ENCODE measurements around the gene JAGN1.

DNA sequence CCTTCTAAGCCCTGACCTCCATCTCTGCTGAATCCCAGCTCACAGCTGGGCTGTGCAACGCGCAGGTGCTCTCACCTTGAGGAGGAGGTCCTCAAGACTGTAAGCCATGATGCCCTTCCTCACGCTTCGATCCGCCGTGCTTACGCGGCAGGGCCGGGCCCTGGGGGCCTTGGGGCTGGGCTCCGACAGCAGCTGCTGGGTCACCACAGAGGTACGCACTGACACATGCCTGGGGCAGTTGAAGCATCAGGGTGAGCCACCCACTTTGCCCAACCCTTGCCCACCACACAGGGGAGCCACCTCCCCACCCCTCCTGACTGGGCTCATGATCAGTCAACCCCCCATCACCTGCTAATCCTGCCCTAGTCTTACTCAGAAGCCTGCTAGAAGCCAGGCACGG lies 13.4 kb upstream of the JAGN1 start:
- TF ChIP-seq, protein P1, sequence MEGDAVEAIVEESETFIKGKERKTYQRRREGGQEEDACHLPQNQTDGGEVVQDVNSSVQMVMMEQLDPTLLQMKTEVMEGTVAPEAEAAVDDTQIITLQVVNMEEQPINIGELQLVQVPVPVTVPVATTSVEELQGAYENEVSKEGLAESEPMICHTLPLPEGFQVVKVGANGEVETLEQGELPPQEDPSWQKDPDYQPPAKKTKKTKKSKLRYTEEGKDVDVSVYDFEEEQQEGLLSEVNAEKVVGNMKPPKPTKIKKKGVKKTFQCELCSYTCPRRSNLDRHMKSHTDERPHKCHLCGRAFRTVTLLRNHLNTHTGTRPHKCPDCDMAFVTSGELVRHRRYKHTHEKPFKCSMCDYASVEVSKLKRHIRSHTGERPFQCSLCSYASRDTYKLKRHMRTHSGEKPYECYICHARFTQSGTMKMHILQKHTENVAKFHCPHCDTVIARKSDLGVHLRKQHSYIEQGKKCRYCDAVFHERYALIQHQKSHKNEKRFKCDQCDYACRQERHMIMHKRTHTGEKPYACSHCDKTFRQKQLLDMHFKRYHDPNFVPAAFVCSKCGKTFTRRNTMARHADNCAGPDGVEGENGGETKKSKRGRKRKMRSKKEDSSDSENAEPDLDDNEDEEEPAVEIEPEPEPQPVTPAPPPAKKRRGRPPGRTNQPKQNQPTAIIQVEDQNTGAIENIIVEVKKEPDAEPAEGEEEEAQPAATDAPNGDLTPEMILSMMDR (conservative IDR thresholded peaks at IDR 0.05; ENCODE audit: low read depth, low read length): no peak
- TF ChIP-seq EZH2 (IDR thresholded peaks at IDR 0.05; ENCODE audit: low read length, unreplicated experiment): no peak

Data from PC-3 (cell line).